ENCODE measurements around the gene PRDM8. TPM values are rescaled to one million over a fixed set of nuclear protein-coding genes. Genes with fewer than 3 reads are reported as not detected.

The PRDM8 gene
- total and polyA plus RNA-seq, 8 donors = 0.14 to 1.5 (median 0.57) TPM

- H3K27ac ChIP-seq = no peak overlapping the region
- intact Hi-C loops (cut with DNase I) = no loop called here
- H3K9me3 ChIP-seq = no peaks in the 10 kb centered on the region
- no peak overlapping the region for H3K4me3 ChIP-seq
- FAIRE-seq (no peak), DNase-seq (no peak), ATAC-seq (no peak)
- peaks cover 0 to 6% (median 0%) of the 10 kb centered on the region in 3 donors for H3K4me1 ChIP-seq
- 30 to 39% methylated on average over 2 of the region's 2 CpGs for WGBS, 2 donors
- H3K27me3 ChIP-seq = peaks cover 0 to 50% (median 6%) of the 10 kb centered on the region in 4 donors
- TF ChIP-seq CTCF (IDR thresholded peaks at IDR 0.05) = no peak
- no peaks in the 10 kb centered on the region for H3K36me3 ChIP-seq
Measured at GRCh38 chr4:80192937-80193336, 4.4 kb upstream of the PRDM8 start.

- intact Hi-C loops (cut with DNase I) = no loop called here
- peaks cover 0 to 6% (median 0%) of the 10 kb centered on the region in 3 donors for H3K4me1 ChIP-seq
- H3K9me3 ChIP-seq = no peaks in the 10 kb centered on the region
- DNase-seq (no peak), ATAC-seq (no peak), FAIRE-seq (no peak)
- no peak overlapping the region for H3K4me3 ChIP-seq
- no peak for TF ChIP-seq CTCF (IDR thresholded peaks at IDR 0.05)
- peaks cover 0 to 54% (median 6%) of the 10 kb centered on the region in 4 donors for H3K27me3 ChIP-seq
- WGBS, 2 donors = 28 to 30% methylated on average over 2 of the region's 2 CpGs
- H3K36me3 ChIP-seq = no peaks in the 10 kb centered on the region
- no peak overlapping the region for H3K27ac ChIP-seq
Measured at GRCh38 chr4:80195441-80196140, 1.7 kb upstream of the PRDM8 start.

- no peak for FAIRE-seq
- 18 to 19% methylated on average over 22 of the region's 22 CpGs for WGBS, 2 donors
Measured at GRCh38 chr4:80196259-80196921, 913 bp upstream of the PRDM8 start.

GRCh38 chr4:80197601-80198440 lies 518 bp downstream of the PRDM8 start:
- Histone ChIP-seq H3K4me3 (peak overlapping the region in 1 of 4 donors; percentile 23), H3K27ac (no peak overlapping the region), H3K27me3 (peaks cover 0 to 49% (median 7%) of the 10 kb centered on the region in 4 donors), H3K9me3 (no peaks in the 10 kb centered on the region), H3K36me3 (no peaks in the 10 kb centered on the region), H3K4me1 (peaks cover 0 to 6% (median 0%) of the 10 kb centered on the region in 3 donors)
- TF ChIP-seq CTCF (IDR thresholded peaks at IDR 0.05) = no peak
- ATAC-seq = no peak
- intact Hi-C loops (cut with DNase I) = no loop called here
- DNase-seq = peak in 2 of 6 donors; percentile 62 to 66
- 10% methylated on average over 45 of the region's 45 CpGs for WGBS, 2 donors
- no peak for FAIRE-seq

More at GRCh38 chr4:80196259-80196921, 913 bp upstream of the PRDM8 start:
- H3K36me3 ChIP-seq = no peaks in the 10 kb centered on the region
- no peaks in the 10 kb centered on the region for H3K9me3 ChIP-seq
- H3K4me1 ChIP-seq = peaks cover 0 to 6% (median 0%) of the 10 kb centered on the region in 3 donors
- intact Hi-C loops (cut with DNase I) = no loop called here
- ATAC-seq = no peak
- TF ChIP-seq CTCF (IDR thresholded peaks at IDR 0.05) = no peak
- no peak overlapping the region for H3K27ac ChIP-seq
- H3K27me3 ChIP-seq = peaks cover 0 to 52% (median 7%) of the 10 kb centered on the region in 4 donors
- no peak for DNase-seq
- no peak overlapping the region for H3K4me3 ChIP-seq
